DLD1 (cell line): Measurements from ENCODE around the gene TBC1D9B.

Source experiments
- in situ Hi-C: cut with HindIII; loops from 2 replicates; pipeline ENCODE4 v1.10.0; 2017; ENCODE audit warnings: low sequenced_read_pairs

The TBC1D9B gene

DNA sequence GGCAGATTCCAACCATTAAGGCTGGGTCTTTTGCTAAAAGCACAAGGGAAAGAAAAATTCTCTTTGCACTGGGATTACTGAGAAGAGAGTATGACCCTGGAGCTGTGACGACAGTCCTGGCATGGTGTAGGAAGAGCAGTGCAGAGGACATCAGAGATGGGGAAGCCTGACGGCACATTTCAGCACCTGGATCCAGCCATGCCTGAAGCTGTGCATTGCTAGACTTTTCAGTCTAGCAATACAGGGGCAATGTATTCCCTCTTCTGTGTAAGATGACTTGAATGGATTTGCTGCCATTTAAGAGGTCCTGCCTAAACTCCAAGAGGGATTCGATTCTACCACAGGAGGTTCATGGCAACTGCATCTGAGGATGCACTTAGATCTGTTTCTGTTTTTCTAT lies 36.7 kb downstream of the TBC1D9B start:
- in situ Hi-C loops = no loop called here

DNA sequence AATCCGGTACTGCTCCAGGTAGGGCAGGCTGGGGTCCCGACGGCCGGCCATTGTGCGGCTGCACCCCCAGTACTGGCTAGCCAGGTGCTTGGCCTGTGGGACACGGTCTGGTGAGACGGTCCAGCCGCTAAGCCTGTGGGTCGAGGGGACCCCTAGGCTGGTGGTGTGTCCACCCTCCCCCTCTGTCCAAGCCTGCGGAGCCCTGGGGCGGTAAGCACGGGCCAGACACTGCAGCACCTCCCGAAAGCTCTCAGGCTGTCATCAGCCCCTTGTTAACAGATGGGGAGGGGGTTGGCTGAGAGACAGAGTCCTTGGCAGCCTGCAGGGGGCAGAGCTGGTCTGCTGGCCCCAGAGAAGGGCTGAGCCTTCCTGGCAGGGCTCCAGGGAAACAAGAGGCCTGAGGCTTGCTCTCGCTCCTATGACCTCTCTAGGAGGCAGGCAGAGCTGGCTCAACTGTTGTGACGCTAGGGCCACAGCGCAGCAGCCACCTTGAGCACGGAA lies 37.2 kb downstream of the TBC1D9B start:
- in situ Hi-C loops = no loop called here

DNA sequence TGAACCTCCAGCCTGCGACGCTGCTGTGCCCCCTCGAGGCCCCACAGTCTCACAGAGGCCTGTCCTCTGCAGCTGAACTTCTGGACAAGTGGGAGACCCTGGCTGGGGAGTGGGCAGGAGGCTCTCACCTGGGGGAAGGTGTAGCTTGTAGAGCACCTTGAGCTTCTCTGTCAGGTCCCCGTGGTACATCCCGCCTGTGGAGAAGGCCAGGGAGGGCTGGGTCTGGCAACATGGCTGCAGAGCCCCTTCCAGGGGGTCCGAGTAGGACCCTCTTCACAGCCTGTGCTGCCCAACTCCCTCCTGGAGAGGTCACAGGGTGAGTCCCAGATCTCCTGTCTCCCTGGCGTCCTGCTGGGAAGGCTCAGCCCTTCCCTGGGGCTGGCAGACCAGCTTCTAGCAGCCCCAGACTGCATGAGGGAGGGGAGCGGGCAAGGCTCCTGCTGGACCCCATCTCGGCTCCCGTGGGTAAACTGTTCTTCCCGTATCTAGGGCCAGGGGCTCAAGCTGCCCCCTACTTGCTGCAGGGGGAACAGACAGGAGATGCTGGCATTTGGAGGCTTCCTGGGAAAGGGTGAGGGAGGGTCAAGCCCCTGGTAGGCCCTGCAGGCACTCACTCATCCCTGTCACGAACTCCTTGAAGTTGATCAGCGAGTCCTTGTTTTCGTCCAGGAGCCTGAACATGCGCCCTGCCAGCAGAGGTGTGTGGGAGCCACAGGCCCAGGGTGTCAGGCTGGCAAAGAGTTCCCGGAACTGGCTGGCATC lies 37.9 kb downstream of the TBC1D9B start:
- in situ Hi-C loops = no loop called here

DNA sequence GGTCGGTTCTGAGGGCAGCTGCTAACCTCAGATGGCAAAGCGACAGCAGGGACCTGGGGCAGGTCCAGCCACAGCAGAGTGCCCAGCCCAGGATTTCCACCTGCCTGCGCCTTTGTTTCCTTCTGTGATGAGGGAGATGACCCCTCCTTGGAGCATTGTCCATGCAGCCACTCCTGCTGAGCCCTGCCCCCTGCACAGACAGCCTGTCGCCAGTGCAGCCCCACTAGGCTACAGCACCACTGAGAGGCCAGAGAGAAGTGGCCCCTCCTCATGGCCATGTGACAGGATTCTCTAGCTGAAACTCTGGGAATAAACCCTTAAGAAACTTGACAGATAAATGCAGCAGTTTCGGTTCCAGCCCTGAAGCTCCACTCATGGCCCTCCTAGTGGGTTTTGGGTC lies 38.6 kb downstream of the TBC1D9B start:
- in situ Hi-C loops = no loop called here

DNA sequence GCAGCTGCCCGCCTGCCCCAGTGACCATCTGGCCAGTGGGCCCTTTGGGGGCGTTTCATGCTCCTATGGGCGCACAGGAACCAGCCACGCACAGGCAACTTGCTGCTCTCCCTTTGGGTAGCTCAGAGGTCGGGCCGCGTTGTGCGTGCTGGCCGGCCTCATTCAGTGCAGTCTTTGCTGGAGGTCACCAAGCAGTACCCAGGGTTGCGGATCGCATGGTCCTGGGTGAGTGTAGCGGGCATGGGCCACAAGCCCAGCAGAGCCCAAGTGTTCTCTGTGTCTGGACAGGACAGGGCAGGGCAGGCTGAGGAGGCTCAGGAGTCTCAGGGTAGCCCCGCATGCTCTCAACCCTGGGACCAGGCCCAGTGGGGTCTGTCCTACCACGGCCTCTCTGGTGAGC lies 39.2 kb downstream of the TBC1D9B start:
- in situ Hi-C loops = no loop called here

DNA sequence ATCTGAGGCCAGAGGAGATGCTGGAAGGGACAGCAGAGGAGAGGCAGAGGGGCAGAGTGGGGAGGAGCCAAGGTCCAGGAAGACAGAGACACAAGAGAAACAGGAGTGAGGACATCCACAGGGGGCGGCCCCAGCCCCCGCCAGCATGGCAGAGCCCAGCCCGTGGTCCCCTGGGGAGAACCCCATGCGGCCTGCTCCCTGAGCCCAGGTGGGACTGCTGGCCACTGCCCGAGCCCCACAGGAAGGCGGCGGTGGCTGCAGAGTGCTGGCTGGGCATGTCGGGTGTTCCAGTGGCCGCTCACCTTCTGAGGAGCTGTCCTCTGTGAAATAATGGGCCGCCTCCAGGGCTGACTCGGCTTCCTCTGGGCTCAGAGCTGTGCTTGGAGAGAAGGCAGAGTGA lies 40.2 kb downstream of the TBC1D9B start:
- in situ Hi-C loops = no loop called here

DNA sequence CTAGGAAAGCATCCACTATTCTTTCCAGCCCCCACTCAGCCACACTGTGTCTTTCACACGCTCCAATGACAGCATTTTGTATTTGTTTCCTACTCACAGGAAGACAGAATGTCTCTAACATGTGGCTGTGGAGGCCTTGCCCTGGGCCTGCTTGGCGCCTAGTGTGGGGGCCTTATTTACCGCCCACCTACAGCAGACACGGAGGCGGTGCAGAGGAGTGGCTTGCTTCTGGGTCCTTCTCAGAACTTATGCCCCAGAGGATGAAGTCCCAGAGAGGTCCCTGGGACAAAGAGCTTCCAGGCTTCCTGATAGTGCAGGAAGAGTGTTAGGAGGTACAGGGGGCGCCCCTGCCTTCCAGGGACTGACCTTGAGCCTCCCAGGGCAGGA lies 40.6 kb downstream of the TBC1D9B start:
- in situ Hi-C loops = no loop called here

DNA sequence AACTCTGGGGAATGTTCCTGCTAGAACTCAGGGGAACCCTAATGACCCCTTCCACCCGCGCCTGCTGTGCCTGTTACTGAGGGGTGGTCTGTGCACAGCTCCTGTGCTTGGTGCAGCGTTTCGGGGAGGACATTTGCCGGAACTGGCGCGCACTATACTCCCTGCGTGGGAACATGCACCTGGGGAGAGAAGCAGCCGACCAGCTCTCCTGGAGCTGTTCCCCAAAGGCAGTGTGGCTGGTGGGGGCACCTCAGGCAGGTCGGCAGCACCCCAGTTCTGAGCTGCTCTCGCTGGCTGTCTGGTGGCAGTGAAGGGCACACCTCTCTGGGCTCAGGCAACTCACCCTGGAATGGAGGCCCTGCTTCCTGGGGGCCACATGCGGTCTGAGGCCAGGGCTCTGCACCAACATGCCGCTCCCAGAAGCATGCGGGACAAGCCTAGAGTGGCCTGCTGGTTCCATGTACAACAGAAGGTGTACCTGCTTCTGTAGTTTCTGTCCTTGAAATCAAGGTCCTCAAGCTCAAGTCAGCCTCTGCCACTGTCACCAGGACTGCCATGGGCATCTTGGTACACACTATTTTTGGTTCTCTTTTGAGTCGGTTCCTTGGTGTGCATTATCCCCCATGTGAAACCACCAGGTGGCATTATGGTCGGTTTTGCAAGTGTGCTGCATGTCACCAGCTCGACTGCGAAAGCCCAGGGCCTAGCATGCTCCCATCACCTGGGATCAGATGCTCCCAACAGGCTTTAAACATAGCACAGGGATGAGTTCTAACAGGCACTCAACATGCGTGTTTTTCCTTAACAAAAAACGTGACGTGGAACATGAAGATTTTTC lies 41.2 kb downstream of the TBC1D9B start:
- in situ Hi-C loops = no loop called here

DNA sequence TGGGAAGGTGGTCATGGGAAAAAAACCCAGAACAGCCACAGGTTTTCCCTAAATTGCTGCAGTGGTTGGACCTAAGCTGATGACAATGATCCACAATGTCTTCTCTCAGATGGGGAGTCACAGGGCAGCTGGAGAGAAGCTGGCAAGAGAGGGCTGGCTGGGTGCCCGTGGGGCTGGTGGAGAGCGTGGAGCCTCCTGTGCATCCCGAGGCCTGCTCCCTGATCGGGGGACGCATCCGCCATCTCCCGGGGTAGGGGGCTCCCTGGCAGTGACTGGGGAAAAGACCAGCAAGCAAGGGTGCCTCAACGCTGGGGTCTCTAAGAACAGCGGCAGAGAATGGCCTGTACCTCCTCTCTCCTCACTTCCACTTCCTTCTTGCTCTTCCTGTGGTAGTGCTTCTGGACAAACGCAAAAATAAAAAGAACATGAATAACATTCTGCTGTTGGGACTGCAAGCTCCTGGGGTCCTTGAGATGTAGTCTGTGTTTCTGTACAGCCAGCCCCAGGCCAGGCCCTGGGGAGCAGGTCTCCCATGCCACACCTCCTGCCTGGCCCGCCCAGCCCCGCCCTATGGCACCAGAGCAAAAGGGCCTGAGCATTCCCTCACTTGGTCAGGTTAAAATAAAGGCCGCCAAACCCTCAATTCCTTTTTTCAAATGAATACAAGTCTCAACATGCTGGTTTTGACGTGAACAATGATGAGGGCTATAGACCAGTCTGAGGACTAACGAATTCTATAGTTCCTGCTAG lies 42.0 kb downstream of the TBC1D9B start:
- in situ Hi-C loops = no loop called here

DNA sequence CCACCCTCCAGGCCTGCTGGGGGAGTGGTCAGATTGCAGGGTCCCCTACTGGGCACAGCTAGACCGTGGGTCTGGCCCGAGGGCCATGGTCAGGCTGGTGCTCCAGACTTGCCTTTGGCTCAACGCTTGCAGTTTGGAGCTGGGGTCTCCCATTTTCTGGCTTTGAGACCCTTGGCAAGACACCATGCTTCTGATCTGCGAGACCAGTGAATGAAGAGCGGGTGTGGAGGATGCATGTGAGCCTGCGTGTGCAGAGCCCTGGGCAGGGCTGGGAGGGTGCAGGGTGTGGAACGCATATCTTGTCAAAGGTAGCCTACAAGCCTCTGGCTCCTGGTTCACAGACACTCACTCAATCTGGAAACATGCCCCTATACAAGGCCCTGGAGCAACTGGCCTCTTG lies 43.0 kb downstream of the TBC1D9B start:
- in situ Hi-C loops = no loop called here

DNA sequence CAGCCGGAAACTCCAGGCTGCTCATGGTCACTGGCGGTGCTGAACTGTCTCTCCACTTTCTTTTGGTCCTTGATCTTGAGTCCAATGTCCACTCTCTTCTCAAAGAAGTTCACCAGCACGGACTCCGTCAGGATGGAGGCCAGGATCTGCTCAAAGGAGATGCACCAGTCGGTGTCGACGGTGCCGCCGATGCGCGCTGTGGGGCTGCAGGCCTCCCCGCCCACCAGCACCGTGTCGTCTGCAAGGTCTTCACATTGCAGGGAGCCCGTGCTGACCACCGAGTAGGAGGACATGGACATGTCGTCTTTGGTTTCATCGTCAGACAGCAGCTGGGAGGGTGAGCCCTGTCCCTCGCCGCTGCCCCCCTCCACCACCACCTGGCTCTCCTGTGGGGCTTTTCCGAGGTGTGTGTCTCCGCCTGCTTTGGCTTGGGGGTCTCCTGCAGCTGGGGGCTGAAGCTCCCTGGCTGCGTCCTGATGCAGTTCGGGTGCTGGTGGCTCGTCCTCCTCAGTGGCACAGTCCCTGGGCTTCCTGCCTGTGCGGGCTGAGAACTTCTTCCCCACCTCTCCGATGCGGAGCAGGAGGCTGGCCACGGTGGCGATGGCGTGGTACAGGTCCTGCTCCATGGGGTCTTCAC lies 44.1 kb downstream of the TBC1D9B start:
- in situ Hi-C loops = no loop called here

DNA sequence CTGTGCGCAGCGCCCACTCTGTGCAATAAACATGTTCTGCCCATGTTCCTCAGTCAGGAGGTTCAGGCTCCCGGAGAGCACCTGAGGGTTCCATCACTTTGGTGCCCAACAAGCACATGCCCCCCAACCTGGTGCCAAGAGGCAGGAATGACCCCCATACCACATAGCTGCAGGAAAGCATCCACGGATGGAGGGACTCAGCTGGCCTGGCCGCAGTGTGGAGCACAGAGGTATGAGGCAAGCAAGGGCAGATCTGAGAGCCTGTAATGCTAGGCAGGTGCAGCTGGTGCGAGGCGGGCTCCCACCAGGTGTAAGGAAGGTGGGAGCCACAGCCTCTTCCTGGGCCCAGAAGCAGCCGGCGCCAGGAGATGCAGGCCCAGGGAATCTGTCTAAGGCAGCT lies 44.8 kb downstream of the TBC1D9B start:
- in situ Hi-C loops = no loop called here

DNA sequence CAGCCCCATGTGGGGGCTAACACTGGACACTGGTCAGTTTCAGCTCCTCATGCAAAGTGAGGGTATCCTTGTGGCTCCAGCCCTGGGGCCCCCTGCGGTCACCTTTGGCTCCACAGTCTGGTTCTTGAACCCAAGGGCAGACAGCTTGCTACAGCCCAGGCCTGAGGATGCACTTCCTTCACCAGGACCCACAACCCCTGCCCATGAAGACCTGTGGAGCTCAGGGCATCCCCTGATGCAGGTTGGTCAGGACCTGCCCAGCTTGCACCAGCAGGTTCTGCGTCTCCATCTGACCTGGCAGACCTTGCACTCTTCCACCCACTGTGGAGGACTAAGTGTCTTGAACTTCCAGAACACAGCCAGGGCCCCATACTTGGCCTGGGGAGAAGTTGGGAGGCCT lies 45.4 kb downstream of the TBC1D9B start:
- in situ Hi-C loops = no loop called here

DNA sequence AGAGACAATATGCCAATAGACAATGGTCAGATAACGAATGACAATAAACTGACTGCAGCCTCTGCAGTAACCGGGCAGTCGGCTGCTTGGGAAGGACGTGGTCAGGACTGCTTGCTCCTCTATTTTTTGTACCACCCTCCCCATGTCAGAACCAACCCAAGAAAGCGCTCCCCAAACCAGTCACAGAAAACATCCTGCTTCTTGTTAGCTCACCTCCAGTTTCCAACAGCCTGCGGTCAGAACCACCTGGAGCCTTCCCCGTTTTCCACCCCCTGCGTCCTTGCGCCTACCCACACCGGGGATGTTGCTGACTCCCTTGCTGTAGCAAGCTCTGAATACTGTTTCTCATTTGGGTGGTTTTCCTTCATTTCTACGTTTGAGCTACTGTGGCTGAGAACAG lies 47.4 kb downstream of the TBC1D9B start:
- in situ Hi-C loops = no loop called here

DNA sequence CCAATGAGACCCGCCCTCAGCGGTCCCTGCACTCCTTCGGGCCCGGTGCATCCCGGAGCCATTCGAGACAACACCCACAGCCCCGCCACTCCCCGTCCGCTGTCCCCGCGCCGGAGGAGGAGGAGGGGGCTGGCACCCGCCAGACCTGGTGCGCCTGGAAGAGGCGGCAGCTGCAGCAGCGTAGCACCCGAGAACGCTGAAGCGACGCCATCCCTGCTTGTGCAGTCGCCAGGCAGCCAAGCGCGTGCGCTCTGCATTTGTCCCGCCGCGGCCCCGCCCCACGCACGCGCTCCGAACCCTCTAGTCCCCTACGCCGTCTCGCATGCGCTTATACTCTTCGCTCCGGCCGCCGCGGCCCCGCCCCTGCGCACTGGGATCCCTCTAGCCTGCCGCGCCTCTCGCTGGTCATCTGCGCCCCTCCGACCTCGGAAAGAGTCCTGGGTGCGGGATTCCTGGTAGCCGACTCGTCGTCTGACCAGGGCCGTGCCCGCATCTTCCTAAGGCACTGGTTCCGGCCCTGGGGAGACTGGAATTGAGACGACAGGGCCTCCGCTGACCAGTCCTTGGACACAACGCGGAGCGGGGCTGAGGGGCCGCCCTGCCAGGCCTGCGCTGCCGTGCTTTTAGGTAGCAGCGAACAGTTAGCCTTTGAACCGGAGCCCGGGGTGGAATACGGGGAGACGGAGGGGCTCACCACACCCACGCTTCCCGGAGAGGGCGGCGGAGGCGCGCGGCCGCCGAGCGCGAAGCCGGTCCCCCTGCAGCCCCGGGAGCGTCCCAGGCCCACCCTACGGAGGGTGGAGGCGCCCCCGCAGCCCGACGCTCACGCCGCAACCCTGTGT lies 48.9 kb downstream of the TBC1D9B start, which contains the start of gene MRNIP:
TSS of gene MRNIP (minus strand) at position 232 of the 842 bp plus-strand sequence. CDS start at position 211, 21 bp downstream.
- in situ Hi-C loops = no loop called here

DNA sequence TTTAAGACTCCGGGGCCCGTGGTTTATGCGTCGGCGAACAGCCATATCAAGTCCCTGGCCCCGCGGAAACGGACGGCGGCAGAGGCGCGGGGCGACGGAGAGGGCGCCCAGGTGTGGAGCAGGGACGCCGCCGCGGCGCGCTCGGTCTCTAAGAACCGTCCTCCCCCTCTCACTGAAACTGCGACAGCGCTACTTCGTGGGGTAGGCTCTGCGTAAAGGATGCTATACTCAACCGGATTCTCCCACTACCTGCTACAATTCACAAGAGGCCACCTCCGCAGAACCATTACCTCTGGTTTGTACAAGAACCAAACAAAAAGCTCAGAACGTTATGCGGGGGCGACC lies 49.5 kb downstream of the TBC1D9B start:
- in situ Hi-C loops = no loop called here

DNA sequence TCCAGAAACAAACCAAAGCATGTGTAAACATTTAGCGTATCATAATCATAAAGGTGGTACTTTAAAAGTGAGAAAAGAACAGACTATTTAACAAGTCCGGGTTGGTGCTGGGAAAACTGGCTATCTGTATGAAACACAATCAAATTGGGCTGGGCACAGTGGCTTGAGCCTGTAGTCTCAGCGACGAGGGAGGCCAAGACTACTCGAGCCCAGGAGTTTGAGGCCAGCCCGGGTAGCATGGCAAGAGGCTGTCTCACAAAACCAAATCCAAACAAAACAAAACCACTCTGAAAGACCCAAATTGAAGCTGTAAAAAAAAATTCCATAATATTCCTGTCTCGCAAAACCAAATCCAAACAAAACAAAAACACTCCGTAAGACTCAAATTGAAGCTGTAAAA lies 53.3 kb downstream of the TBC1D9B start:
- in situ Hi-C loops = no loop called here

DNA sequence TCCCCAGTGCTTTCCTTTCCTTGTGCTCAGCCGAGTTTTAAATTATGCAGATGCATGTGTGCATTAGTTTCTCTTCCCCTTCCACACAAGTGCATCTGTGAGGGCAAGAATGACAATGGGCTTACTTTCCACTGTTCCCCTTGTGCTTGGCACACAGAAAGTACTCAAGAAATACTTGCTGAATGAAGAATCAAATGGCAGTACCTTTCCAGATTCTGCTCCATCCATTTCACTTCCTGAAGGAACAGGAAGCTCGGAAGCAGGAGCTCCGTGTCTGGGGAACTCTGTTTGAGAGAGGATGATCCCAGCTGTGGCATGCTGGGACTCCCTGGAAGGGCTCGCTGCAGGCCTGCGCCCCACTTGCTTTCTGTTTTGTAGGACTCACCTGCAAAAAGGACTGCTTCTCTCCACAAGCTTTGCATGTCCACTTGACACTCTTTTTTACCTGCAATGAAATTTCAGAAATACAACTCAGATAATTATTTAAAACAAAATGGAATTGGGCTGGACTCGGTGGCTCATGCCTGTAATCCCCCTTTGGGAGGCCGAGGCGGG lies 54.6 kb downstream of the TBC1D9B start:
- in situ Hi-C loops = no loop called here

DNA sequence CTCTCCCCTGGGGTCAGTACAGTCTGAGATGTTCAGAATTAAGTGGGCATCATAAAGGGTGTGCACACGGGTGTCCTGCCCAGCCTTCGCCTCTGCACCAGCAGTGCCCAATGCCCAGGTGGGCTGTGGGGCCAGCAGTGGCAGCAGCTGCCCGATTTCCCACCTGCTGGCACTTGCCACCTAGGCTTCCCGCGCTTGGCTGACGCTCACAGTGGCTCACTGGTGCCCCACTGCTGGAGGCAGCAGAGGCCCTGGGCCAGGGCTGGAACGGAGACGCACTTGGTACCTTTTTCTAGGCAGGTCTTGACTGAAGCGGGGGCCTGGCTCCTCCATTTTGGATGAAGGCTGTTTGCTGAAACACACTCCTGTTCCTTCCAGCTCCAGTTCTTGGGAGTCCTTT lies 66.1 kb downstream of the TBC1D9B start:
- in situ Hi-C loops = no loop called here

DNA sequence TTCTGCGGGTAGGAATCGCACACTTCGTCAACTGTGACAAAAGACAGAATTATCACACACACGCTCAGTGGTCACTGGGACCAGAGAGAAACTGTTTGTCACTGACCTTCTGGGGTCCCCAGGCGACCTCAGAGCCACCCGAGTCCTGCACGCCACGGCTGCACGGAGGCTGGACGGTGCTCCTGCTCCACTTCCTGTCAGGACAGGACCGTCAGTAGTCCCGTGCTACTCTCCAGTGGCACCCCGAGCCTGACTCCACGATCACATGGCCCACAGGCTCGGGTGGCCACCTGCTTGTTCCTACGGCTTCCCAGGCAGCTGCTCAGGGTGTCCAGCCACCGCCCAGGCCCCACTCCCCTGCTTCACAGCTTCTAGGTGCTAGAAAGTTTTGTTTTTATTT lies 66.9 kb downstream of the TBC1D9B start:
- in situ Hi-C loops = no loop called here
